Measurements from ENCODE around the gene EFCAB11.

The EFCAB11 gene

GRCh38 chr14:89779707-89780106 lies 174.8 kb downstream of the EFCAB11 start:
- Histone ChIP-seq H3K9ac (ENCODE audit: low read length) (no peak overlapping the region), H3K79me2 (ENCODE audit: low read length) (no peaks in the 10 kb centered on the region), H3K4me3 (ENCODE audit: low read length) (no peak overlapping the region), H3K9me3 (replicated peaks; ENCODE audit: insufficient read depth, low read length) (no peaks in the 10 kb centered on the region), H2AFZ (ENCODE audit: low read length) (no peak overlapping the region), H3K27me3 (replicated peaks; ENCODE audit: insufficient read depth, low read length) (no peaks in the 10 kb centered on the region), H3K27ac (ENCODE audit: low read length) (no peak overlapping the region), H3K9me2 (replicated peaks; ENCODE audit: insufficient read depth, low read length) (no peaks in the 10 kb centered on the region), H4K20me1 (ENCODE audit: insufficient read depth, low read length) (no peaks in the 10 kb centered on the region), H3F3A (ENCODE audit: insufficient read depth, low read length) (no peaks in the 10 kb centered on the region), H3K4me1 (ENCODE audit: low read length) (no peaks in the 10 kb centered on the region), H3K4me2 (ENCODE audit: low read depth, low read length) (no peak overlapping the region), H3K36me3 (replicated peaks; ENCODE audit: insufficient read depth, low read length) (no peaks in the 10 kb centered on the region)
- TF ChIP-seq CTCF (IDR thresholded peaks at IDR 0.05; ENCODE audit: low read length) = no peak
- no peak for TF ChIP-seq EZH2 (optimal IDR thresholded peaks at IDR 0.05; ENCODE audit: low read depth, low read length)
- TF ChIP-seq EZH2phosphoT487 (IDR thresholded peaks at IDR 0.05; ENCODE audit: low read length) = no peak
- no peak for DNase-seq

- no peak for DNase-seq
- H4K20me1 ChIP-seq (ENCODE audit: insufficient read depth, low read length) = no peaks in the 10 kb centered on the region
- H3K9ac ChIP-seq (ENCODE audit: low read length) = no peak overlapping the region
- H3K27me3 ChIP-seq (replicated peaks; ENCODE audit: insufficient read depth, low read length) = no peaks in the 10 kb centered on the region
- H3K4me3 ChIP-seq (ENCODE audit: low read length) = no peak overlapping the region
- H3K36me3 ChIP-seq (replicated peaks; ENCODE audit: insufficient read depth, low read length) = no peaks in the 10 kb centered on the region
- H3K9me3 ChIP-seq (replicated peaks; ENCODE audit: insufficient read depth, low read length) = no peaks in the 10 kb centered on the region
- H3K79me2 ChIP-seq (ENCODE audit: low read length) = no peaks in the 10 kb centered on the region
- H3F3A ChIP-seq (ENCODE audit: insufficient read depth, low read length) = peaks cover 11% of the 10 kb centered on the region
- H3K4me2 ChIP-seq (ENCODE audit: low read depth, low read length) = no peak overlapping the region
- no peak overlapping the region for H3K27ac ChIP-seq (ENCODE audit: low read length)
- H3K4me1 ChIP-seq (ENCODE audit: low read length) = peaks cover 13% of the 10 kb centered on the region; the same call in 1 of the 2 replicates
- no peaks in the 10 kb centered on the region for H3K9me2 ChIP-seq (replicated peaks; ENCODE audit: insufficient read depth, low read length)
- H2AFZ ChIP-seq (ENCODE audit: low read length) = no peak overlapping the region
- TF ChIP-seq EZH2 (optimal IDR thresholded peaks at IDR 0.05; ENCODE audit: low read depth, low read length) = no peak
- no peak for TF ChIP-seq EZH2phosphoT487 (IDR thresholded peaks at IDR 0.05; ENCODE audit: low read length)
- no peak for TF ChIP-seq CTCF (IDR thresholded peaks at IDR 0.05; ENCODE audit: low read length)
These were observed 178.6 kb downstream of the EFCAB11 start for GRCh38 chr14:89775946-89776345.

- no peak overlapping the region for H3K27ac ChIP-seq (ENCODE audit: low read length)
- H3K27me3 ChIP-seq (replicated peaks; ENCODE audit: insufficient read depth, low read length) = no peaks in the 10 kb centered on the region
- no peak overlapping the region for H3K4me3 ChIP-seq (ENCODE audit: low read length)
- peaks cover 13% of the 10 kb centered on the region; the same call in 1 of the 2 replicates for H3K4me1 ChIP-seq (ENCODE audit: low read length)
- H2AFZ ChIP-seq (ENCODE audit: low read length) = no peak overlapping the region
- H4K20me1 ChIP-seq (ENCODE audit: insufficient read depth, low read length) = no peaks in the 10 kb centered on the region
- no peaks in the 10 kb centered on the region for H3K79me2 ChIP-seq (ENCODE audit: low read length)
- no peaks in the 10 kb centered on the region for H3K9me3 ChIP-seq (replicated peaks; ENCODE audit: insufficient read depth, low read length)
- no peak overlapping the region for H3K4me2 ChIP-seq (ENCODE audit: low read depth, low read length)
- no peaks in the 10 kb centered on the region for H3K9me2 ChIP-seq (replicated peaks; ENCODE audit: insufficient read depth, low read length)
- no peak overlapping the region for H3K9ac ChIP-seq (ENCODE audit: low read length)
- no peak for DNase-seq
- TF ChIP-seq EZH2 (optimal IDR thresholded peaks at IDR 0.05; ENCODE audit: low read depth, low read length) (no peak), EZH2phosphoT487 (IDR thresholded peaks at IDR 0.05; ENCODE audit: low read length) (no peak), CTCF (IDR thresholded peaks at IDR 0.05; ENCODE audit: low read length) (no peak)
- no peaks in the 10 kb centered on the region for H3K36me3 ChIP-seq (replicated peaks; ENCODE audit: insufficient read depth, low read length)
- H3F3A ChIP-seq (ENCODE audit: insufficient read depth, low read length) = peaks cover 11% of the 10 kb centered on the region
These were observed 179.4 kb downstream of the EFCAB11 start for GRCh38 chr14:89775151-89775550.

All from MM.1S (cell line).